Dedifferentiated amniotic fluid mesenchymal stem cell (primary cell): ENCODE data around the gene SLC38A10.
"Not testable (repeated sequence)": the region's sequence is repeated elsewhere in the genome, so short reads cannot be mapped to it uniquely, and the experiment has no call there.

Experiments
- DNase-seq: peaks from one replicate; pipeline ENCODE4 v3.0.0-alpha.2; 2016; ENCODE audit errors: extremely low spot score

The SLC38A10 gene

DNA sequence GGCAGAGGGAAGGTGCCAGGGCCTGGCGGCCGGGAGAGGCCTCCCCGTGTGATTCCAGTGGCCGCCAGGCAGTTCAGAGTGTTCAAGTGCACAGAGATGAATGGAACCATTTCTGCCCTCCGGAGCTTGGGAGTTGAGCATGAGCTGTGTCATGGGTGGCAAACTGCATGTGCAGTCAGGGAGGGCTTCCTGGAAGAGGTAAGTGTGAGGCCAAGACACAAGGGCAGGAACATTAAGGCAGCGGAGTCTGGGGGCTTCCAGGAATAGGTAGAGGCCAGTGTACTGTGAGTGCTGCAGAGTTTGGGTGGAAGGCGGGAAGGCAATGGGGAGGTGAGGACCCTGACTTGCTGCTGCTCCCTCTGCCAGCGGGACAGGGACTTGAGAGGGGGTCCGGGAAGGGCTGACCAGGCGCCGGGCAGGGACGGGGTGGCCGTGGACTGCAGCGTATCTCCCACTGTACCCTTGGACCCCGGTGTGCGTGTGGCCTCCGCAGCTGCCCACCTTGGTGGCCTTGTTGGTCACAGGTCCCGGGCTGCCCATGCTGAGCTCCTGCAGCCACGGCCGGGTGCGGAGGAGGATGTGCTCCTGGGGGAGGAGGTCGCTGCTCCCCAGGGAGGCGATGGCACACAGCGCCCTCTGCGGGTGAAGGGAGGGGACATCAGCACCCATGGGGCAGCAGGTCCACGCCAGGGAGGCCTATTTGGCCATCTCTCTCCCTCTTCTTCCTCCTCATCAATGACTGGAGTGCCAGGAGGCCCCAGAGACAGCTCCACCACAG is 64.9 kb downstream of the SLC38A10 start:
- no peak for DNase-seq

DNA sequence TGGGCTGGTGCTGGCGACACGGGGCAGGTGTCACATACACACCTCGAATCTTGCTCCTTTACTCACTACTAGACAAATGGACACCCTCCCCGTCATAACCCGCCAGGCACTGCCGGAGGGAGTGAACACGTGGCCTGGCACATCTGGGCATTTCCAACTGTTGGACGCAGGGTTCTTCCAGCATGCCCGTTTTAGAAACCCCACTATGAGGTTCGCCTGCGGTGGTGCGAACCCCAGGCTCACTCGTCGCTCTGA is 65.5 kb downstream of the SLC38A10 start:
- DNase-seq: no peak

DNA sequence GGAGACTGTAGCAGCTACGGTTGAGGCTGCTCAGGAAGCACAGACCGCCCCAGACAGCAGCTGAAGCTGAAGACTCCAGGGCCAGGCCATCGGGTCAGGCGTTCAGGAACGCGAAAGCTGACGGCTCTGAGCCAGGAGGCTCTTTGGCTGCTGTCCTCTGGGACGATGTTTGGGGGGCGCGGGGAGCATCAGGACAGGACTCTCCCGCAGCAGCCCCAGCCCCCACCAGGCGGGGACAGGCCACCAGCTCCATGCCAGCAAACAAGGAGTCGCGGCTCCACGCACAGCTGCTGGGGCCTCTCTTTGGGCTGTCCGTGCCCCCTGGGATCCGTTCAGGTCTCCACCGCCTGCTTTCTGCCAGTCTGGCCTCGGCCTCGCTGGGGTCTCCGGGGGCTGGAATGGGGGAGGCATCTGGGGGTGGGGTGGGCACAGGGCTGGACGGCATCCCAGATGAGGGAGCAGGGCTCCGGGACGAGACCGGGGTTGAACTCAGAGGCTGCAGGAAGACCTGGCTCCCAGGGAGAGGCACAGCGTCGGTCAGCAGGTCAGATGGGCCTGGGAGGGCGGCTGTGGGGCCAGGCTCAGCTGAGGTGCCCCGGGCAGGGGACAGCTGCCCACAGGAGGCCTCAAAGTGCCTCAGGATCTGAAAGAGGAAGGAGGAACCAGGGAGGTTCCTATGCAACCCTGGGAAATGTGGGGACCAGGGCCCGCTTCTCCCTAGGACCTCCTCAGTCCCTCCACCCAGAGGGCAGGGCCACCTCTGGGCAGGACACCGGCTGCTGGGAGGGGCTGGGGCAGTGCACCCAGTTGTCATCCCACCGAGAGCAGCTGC is 66.1 kb downstream of the SLC38A10 start:
- DNase-seq: no peak

DNA sequence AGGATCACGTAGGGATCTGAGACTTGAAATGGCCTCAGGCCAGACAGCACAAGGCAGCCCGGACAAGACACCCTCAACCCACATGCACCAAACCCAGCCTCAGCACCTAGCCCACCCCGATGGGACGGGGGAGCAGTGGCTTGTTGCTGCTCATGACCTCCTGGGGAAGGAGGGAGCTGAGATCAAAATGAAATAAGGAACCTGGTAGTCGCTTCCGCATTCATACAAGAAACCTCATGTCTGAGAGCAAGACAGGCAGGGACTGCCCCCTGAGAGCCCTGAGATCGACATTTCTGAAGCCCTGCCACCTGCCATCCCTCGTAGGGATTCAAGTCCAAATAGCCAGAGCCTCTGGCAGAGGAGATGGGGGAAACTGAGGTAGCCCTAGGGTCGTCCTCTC is 66.7 kb downstream of the SLC38A10 start:
- no peak for DNase-seq

DNA sequence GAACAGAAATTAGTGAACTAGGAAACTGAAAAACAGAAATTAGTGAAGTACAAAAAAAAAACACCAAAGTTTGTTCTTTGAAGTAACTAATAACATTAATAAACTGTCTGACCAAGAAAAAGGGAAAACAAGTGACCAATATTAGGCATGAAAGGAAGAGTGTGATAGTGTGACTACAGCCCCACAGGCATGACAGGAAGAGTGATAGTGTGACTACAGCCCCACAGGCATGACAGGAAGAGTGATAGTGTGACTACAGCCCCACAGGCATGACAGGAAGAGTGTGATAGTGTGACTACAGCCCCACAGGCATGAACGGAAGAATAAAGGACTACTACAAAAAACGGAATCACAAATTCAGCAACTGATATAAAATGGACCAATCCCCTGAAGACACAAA is 67.5 kb downstream of the SLC38A10 start:
- not testable (repeated sequence) for DNase-seq

DNA sequence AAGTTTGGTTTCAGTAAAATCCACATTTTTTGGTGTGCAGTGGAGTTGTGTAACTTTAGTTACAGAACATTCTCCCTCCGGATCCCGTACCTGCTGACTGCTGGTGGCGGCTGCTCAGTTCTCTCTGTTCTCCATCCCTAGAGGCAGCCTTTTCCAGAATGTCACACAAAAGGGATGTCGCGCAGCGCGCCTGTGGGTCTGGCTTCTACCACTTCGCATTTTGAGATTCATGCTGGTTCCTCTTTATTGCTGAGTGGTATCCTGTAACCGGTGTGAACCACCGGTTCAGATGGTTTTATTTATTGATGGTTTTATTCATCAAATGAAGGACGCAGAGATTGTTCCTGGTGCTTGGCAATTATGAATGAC is 71.4 kb downstream of the SLC38A10 start:
- DNase-seq: no peak

DNA sequence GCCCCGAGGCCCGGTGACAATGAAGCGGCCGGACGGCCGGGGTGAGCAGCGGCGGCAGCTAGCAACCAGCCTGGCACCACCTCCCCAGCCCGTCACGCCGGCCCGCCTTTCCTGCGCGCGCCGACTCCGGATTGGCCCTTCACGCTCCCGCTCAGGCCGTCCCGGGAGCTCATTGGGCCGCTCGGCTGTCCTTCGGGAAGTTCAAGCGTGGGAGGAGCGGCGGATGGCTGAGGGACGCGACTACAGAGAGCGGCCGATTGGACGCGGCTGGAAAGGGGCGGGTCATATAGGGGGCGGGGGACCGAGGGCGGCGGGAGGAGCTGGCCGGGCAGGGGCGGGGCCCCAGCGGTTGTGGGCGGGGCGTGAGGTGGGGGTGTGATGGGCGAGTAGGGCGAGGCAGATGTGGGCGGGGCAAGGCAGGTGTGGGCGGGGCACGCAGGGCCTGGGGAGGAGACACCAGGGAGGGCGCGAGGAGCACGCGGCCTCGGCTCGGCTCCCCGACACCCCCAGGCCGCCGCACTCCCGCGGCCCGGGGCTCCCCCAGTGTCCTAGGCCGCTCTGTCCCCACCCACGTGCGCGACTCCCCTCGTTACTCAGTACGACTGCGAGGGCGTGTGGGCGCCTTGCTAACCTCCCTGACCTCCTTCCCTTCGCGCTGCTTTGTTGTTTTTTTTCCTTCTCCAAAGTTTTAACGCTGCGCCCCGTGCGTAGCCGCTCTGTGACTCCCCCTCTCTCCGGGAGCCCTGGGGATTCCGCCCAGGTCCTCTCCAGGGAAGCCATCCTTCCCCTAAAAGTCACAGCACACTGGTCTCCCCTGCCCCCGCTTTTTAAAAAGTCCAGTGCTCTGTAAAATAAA is 72.0 kb downstream of the SLC38A10 start, which contains the start of gene CEP131:
Gene CEP131 (minus strand): TSS at position 60 of the 856 bp plus-strand sequence. CDS start 2,909 bp downstream, outside the sequence.
- DNase-seq: peak; percentile 98

DNA sequence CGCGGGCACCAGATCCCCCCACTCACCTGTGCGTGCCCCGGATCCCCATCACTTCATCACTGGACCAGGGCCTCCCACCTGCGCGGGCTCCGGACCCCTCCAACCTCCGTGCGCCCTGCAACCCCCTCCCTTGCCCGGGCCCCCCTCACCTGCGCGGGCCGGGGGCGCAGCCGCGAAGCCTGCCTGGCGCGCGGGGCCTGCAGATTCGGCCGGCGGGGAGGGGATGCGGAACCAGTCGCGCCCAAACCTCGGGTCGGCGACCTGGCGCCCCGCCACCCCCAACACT is 72.5 kb downstream of the SLC38A10 start:
- DNase-seq: no peak

DNA sequence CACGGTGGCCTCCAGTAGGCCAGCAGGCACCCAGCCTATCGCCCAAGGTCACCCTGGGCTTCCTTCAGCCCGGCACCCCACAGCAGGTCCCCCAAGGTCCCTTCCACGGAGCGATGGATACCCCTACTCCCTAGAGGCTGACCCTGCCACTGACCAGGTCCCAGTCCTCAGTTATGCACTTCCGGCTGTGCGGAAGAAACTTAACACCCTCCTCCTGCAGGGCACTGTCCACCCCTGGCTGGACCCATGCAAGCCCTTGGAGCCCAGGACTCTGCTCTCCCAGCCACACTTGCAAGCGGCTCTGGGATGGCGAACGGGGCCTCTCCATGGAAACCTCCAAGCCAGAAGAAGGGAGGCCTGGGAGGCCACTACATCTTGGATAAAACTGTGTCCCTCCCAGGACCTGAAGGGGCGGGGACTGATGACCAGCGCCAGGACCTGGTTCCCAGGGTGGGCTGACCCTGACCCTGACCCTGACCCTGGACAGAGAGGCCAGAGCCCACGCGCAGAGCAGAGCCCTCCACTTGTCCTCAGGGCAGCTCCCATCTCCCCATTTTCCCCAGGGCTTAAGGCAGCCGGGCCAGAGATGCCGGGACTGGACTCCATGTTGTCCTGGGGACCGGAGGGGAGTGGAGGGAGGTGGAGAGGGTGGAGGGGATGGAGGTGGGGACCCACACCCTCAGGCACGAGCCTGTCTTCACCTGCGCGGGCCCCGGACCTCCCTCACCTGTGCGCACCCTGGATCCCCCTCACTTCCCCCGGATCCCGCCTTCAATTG is 73.1 kb downstream of the SLC38A10 start:
- DNase-seq: no peak

DNA sequence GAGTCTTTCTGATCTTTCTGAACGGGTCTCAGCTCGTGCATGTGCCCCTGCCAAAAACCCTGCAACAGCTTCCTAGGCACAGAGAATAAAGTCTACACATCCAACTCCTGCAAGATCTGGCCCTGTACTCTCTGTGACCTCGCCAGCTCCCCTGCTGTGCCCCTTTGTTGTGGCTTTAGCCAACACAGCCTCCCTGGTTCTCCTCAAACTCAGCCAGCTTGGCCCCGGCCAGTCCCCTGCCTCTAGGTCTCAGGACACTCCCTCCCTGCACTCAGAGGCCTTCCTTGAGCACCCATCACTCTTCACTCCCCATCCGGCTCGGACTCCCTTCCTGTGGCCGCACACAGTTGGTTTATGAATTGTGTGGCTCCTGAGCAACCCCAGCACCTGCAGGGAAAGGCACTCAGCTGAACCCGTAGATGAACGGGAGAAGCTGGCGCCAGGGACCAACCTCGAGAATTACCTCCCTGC is 73.7 kb downstream of the SLC38A10 start:
- no peak for DNase-seq

DNA sequence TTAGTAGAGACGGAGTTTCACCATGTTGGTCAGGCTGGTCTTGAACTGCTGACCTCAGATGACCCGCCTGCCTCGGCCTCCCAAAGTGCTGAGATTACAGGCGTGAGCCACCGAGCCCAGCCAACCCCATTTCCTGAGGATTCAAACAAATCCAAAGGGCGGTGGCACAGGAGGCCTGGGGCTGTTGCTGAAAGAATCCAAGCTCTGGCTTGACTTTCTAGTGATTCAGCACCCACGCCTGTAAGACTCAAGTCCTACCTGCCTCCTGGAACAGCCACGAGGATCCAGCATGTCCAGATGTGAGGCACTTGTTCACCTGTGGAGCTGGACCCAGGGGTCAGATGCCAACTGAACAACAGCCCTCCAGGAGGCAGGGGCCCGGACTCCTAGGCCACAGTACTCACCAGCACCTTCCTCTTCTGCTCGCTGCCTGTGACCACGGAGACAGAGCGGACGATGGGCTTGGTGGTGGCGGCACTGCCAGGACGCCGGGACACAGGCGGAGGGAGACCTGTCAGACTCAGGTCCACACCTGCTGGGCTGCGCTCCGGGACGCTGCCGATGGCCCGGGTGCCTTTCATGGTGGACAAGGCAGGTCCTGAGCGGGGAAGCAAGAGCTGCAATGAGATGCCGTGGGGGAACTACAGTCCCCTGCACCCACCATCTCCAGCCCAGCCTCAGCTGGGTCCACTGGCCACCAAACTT is 75.5 kb downstream of the SLC38A10 start:
- DNase-seq: no peak

DNA sequence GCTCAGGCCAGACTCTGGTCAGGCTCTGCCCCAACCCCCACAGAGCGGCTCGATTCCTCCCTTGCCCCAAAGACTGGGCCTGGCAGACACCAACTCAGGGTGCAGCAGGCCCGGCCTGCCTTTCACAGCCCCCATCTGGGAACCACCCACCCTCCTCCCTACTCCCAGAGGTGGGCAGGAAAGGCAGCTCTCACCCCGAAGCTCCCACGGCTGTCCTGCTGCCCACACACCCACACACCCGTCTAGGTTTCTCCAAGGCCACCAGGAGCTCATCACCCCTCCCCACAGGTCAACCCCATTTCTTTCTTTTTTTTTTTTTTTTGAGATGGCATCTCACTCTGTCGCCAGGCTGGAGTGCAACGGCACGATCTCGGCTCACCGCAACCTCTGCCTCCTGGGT is 76.1 kb downstream of the SLC38A10 start:
- no peak for DNase-seq

DNA sequence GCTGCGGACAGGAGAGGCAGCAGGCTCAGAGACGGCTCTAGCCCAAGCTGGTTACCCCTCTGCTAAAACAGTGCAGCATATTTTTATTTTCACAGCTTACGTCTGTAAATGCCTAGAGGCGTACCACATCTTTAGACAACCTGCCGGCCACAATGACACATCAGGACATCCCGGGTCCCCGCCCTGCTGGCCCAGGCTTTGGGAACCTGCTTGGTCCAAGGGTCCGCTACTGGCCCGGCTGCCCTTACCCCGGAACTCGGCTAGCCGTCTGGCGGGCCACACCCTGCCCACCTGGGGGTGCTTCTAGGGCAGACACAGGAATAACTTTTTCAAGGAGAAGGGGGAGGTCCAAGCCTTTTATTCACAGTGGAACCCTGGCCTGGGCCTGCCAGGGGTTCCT is 76.6 kb downstream of the SLC38A10 start:
- DNase-seq: no peak

DNA sequence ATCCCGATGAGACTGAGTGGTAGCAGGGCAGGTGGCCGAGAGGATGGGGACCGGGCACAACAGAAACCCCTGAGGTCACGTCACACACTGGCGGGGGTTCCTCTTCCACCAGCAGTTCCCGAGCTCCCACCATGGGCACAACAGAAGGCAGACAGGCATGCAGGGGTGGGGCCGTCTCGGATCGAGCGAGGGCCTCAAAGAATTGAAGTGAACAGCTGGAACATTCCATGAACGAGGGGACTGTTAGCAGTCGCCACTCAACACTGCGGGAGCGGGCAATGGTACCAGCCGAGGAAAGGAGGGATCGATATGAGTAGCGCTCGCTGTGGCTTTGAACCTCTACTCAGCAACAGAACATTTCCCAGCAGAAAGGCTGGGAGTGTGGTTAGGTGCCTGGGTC is 77.6 kb downstream of the SLC38A10 start:
- DNase-seq: no peak

DNA sequence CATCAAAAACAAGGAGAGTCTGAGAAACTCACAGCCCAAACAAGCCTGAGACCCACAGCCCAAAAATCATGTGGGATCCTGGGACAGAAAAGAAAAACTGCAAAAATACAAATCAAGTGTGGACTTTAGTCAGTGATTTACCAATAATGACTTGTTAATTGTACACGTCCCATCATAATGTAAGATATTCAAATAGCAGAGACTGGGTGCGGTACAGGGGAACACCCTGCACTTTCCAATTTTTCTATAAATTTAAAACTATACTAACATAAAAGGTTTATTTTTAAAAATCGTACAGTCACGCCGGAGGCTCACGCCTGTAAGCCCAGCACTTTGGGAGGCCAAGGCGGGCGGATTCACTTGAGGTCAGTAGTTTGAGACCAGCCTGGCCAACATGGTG is 81.1 kb downstream of the SLC38A10 start:
- no peak for DNase-seq

DNA sequence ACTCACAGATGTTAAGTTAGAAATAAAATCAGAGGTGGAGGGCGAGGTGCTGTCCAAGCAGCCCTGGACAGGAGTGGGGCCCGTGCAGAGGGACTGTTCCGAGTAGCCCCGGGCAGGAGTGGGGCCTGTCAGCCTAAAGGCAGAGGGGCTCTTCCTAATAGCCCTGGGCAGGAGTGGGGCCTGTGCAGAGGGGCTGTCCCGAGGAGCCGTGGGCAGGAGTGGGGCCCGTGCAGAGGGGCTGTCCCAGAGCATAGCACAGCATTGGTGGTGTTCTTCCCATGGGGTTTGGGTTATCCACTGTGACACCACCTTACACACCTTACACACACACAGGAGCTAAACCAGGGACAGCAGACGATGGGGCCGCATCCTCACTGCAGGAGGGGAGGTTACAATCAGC is 82.7 kb downstream of the SLC38A10 start:
- DNase-seq: no peak

DNA sequence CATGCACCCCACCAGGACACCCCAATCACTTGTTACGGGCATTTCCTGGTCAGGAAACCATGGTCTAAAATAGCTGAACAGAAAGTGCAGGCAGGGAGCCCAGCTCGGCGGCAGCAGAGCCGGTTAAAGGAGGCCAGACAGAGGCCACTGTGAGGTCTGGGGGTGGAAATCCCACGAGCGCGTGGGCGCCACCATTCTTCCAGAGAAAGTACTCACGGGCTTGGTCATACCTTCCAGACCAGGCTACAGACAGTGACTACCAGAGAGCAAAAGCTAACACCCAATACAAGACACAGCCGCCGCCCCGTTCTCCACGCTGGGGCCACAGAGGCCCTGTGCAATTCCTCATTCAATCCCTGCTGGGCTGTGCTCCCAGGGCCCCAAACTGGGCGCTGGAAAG is 84.2 kb downstream of the SLC38A10 start:
- no peak for DNase-seq

DNA sequence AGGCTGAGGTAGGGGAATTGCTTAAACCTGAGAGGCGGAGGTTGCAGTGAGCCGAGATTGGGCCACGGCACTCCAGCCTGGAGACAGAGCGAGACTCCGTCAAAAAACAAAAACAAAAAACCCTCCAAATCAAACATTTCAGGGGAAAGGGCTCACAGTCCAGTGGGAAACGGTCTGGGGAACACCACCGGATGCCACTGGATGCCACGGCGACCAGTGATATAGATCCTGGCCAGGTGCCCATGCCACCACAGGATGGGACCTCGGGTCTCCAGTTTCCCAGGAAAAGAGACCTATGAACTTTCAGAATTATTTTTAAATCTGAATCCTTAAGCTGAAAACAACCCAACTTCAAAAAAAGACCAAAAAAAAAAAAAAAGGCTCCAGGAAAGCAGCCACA is 84.6 kb downstream of the SLC38A10 start:
- no peak for DNase-seq

DNA sequence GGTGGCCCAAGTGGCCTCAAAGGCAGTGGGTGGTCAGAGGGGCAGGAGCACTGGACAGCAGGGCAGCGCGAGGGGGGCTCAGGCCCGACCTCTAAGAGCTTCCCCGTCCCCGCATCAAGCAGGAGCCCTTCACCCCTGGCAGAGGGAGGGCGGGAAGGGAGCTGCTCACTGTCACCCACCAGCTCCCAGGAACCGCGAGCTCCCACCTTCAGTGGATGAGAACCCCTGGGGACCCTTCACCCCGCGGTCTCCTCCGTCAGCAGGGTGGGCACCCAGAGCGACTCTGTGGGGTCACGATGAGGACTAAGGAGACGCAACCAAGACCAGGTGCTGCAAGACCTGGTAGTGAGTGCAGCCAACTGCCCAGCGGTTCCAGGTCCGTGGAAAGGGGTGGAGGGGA is 86.0 kb downstream of the SLC38A10 start:
- DNase-seq: no peak

DNA sequence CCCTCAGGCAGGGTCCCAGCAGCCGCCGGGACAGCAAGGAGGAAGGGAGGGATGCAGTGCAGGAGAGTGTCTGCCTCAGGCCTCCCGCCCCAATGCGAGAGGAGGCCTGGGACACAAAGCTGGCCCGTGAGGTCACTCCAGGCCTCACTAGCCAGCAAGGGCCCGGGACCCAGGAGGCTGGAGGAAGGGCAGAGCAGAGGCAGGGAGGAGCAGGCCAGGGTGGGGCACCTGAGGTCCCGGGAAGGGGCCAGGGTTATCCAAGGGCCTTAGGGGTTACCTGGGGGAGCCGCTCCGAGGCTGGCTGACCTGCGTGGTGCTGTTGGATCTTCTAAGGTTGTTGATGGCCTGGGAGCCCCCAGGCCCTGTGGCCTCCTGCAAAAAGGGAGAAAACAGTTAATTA is 86.5 kb downstream of the SLC38A10 start:
- no peak for DNase-seq
